B cell (primary cell): ENCODE data around the gene AIG1. TPM values are rescaled to one million over a fixed set of nuclear protein-coding genes. Genes with fewer than 3 reads are reported as not detected.

Experiments used
- ATAC-seq: fragments of 200-7000 bp; cut with Tn5 transposase; one replicate; pipeline ENCODE4 v1.10.0; 2021; ENCODE audit warnings: low read depth, mild to moderate bottlenecking, moderate number of reproducible peaks, moderate library complexity
- CTCF ChIA-PET: fragments of 350-600 bp; sonication (Branson Sonifier 250); formaldehyde crosslinking; loops from one replicate; lab custom pipeline; 2021; ENCODE audit warnings: antibody characterized with exemption, inconsistent platforms; lab: Charles Lee
- POLR2A ChIA-PET: fragments of 350-600 bp; sonication (Branson Sonifier 250); formaldehyde crosslinking; loops from one replicate; lab custom pipeline; 2021; ENCODE audit warnings: antibody characterized with exemption; lab: Charles Lee
- DNase-seq: peaks from one replicate; pipeline ENCODE4 v3.0.0; 2013
- H2AFZ ChIP-seq: 2 replicates; pipeline ENCODE4 v1.6.1; 2012; ENCODE audit warnings: mild to moderate bottlenecking, low read depth, low read length; ENCODE audit not compliant: insufficient read depth, poor library complexity, severe bottlenecking
- H3K27ac ChIP-seq, 2 donors: 1 replicate in 1 of 2; 2 replicates in 1 of 2; pipeline ENCODE4 v1.5.1; 2012 to 2013; ENCODE audit warnings: low read length in 2 of 2, mild to moderate bottlenecking in 2 of 2, moderate library complexity in 1 of 2
- H3K27me3 ChIP-seq, 4 experiments: fragments of 200-600 bp in 1 of 4; sonication (generic) in 1 of 4; replicated peaks in 1 of 4; 1 replicate in 2 of 4; 2 replicates in 2 of 4; pipeline versions ENCODE4 v1.6.1 to v1.7.0; 2013 to 2016; ENCODE audit warnings: low read length in 3 of 4, mild to moderate bottlenecking in 2 of 4, mixed read lengths in 1 of 4, moderate library complexity in 1 of 4; ENCODE audit not compliant: insufficient read depth in 4 of 4, control insufficient read depth in 3 of 4; ENCODE audit errors: control extremely low read depth in 1 of 4
- H3K36me3 ChIP-seq, 2 experiments: replicated peaks in 1 of 2; 1 replicate in 1 of 2; 2 replicates in 1 of 2; pipeline versions ENCODE4 v1.6.1 to v1.7.1; 2013; ENCODE audit warnings: low read length in 1 of 2; ENCODE audit not compliant: insufficient read depth in 2 of 2, control insufficient read depth in 1 of 2; ENCODE audit errors: control extremely low read depth in 1 of 2, extremely low read depth in 1 of 2
- H3K4me1 ChIP-seq, 2 donors: fragments of 200-600 bp in 1 of 2; sonication (generic) in 1 of 2; 1 replicate in 1 of 2; 2 replicates in 1 of 2; pipeline versions ENCODE4 v1.5.1 to v1.6.1; 2013 to 2017; ENCODE audit warnings: low read length in 2 of 2; ENCODE audit not compliant: control insufficient read depth in 2 of 2, insufficient read depth in 2 of 2
- H3K4me2 ChIP-seq: replicated peaks from 2 replicates; pipeline ENCODE3; 2012; ENCODE audit warnings: mild to moderate bottlenecking, low read depth, low read length; ENCODE audit not compliant: poor library complexity, severe bottlenecking
- H3K4me3 ChIP-seq, 5 experiments: fragments of 200-600 bp in 1 of 5; sonication (generic) in 1 of 5; 1 replicate in 3 of 5; 2 replicates in 2 of 5; pipeline versions ENCODE4 v1.5.1 to v1.7.0; 2011 to 2016; ENCODE audit warnings: low read length in 4 of 5, mild to moderate bottlenecking in 4 of 5, low read depth in 2 of 5, control low read depth in 1 of 5, moderate library complexity in 1 of 5; ENCODE audit not compliant: insufficient read depth in 1 of 5; ENCODE audit errors: control extremely low read depth in 1 of 5, extremely low read depth in 1 of 5
- H3K79me2 ChIP-seq: fragments of 200-600 bp; sonication (generic); one replicate; pipeline ENCODE4 v1.6.0; 2016; ENCODE audit warnings: low read length; ENCODE audit not compliant: control insufficient read depth, insufficient read depth
- H3K9ac ChIP-seq: fragments of 200-600 bp; sonication (generic); 2 replicates; pipeline ENCODE4 v1.6.1; 2017; ENCODE audit warnings: mild to moderate bottlenecking, low read length, moderate library complexity
- H3K9me3 ChIP-seq, 3 donors: one replicate each; pipeline versions ENCODE4 v1.6.1 to v1.7.1; 2013; ENCODE audit warnings: low read length in 2 of 3; ENCODE audit not compliant: control insufficient read depth in 2 of 3, insufficient read depth in 1 of 3; ENCODE audit errors: control extremely low read depth in 1 of 3
- H4K20me1 ChIP-seq: 2 replicates; pipeline ENCODE4 v1.6.0; 2012; ENCODE audit warnings: mild to moderate bottlenecking, low read length; ENCODE audit not compliant: insufficient read depth, control insufficient read depth, poor library complexity, severe bottlenecking
- H3K27ac Mint-ChIP-seq: one replicate; pipeline ENCODE4 v1.8.0; 2021; ENCODE audit warnings: mixed read lengths
- H3K27me3 Mint-ChIP-seq: one replicate; pipeline ENCODE4 v1.8.0; 2021; ENCODE audit warnings: mixed read lengths
- H3K4me1 Mint-ChIP-seq: one replicate; pipeline ENCODE4 v1.8.0; 2021; ENCODE audit warnings: mixed read lengths
- H3K4me3 Mint-ChIP-seq: one replicate; pipeline ENCODE4 v1.8.0; 2021; ENCODE audit warnings: mixed read lengths
- H3K9me3 Mint-ChIP-seq: one replicate; pipeline ENCODE4 v1.8.0; 2022; ENCODE audit warnings: mixed read lengths; ENCODE audit not compliant: insufficient read depth
- EZH2 ChIP-seq: IDR thresholded peaks from 2 replicates; pipeline ENCODE4 v1.6.1; 2012; ENCODE audit warnings: borderline replicate concordance, low read depth, mild to moderate bottlenecking, moderate library complexity, low read length; ENCODE audit not compliant: insufficient read depth, poor library complexity, severe bottlenecking
- WGBS: methylation state at CpG from one replicate; pipeline ENCODE4 v1.1.5; 2013; ENCODE audit warnings: missing lambda C conversion rate; ENCODE audit not compliant: insufficient coverage; 5-methylcytosine and 5-hydroxymethylcytosine counted together
- intact Hi-C: fragments of 100-400 bp; cut with micrococcal nuclease; formaldehyde crosslinking; loops from one replicate; pipeline ENCODE4 v1.10.0; 2022
- polyA plus RNA-seq: library from polyadenylated mRNA; depleted of rRNA; stranded (reverse); fragments of >200 nt; gene quantifications from 2 replicates; pipeline ENCODE4 v1.2.3, GENCODE V29; 2012
- total RNA-seq, 2 donors: library from RNA; stranded (reverse); fragments of 120-200 nt in 1 of 2; gene quantifications; 1 replicate in 1 of 2; 2 replicates in 1 of 2; pipeline versions ENCODE4 v1.2.3 to v1.2.4, GENCODE V29; 2013 to 2022
- TF ChIP-seq, protein P1 (sequence below): fragments of 200-600 bp; IDR thresholded peaks from one replicate; pipeline ENCODE4 v1.8.0; 2022; ENCODE audit warnings: antibody characterized with exemption, mild to moderate bottlenecking

The AIG1 gene
- total and polyA plus RNA-seq, 2 donors (not counting 1 experiment from before 2014, with no cell fraction given) = 7.0 to 9.0 TPM

DNA sequence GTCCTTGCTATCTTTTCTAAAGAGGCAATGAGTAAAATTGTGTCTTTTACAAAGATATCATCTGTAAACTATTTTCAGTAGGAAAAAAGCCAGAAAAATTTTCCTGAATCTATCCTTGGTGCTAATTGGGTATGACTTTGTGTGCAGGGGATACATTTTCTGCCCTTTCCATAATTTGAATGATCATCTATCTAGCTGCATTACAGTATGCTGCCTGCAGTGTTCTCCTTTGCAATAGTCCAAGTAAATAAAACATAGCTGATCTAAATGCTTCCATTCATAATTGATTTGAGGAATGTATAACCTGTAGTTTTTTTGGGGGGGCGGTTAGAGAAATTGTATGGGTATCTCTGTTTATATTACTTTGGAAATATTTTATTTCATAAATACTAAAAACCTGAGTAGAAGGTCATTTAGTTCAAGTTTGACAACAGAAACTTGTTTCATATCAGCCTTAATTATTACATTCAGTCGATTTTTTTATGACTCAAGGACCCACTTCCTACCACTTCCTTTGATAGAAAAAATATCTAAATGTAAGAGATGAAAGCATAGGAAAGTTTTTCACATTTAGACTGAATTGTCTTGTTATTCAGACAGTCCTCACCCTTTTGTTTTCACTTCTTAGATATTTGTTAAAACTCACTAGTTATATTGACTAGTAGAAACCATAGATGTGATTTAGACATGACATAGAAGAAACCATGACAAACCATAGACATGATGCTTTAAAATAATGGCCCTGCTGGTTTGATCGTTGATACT is 75.3 kb downstream of the AIG1 start:
- Histone ChIP-seq H3K36me3 (no peaks in the 10 kb centered on the region), H3K79me2 (no peaks in the 10 kb centered on the region), H4K20me1 (no peaks in the 10 kb centered on the region), H3K4me1 (no peaks in the 10 kb centered on the region), H3K27me3 (no peaks in the 10 kb centered on the region), H3K9ac (no peak overlapping the region), H3K4me3 (no peak overlapping the region), H3K9me3 (peaks cover 0 to 1% (median 0%) of the 10 kb centered on the region in 3 donors), H3K27ac (no peak overlapping the region), H3K4me2 (no peak overlapping the region), H2AFZ (no peak overlapping the region)
- TF ChIP-seq, protein P1, sequence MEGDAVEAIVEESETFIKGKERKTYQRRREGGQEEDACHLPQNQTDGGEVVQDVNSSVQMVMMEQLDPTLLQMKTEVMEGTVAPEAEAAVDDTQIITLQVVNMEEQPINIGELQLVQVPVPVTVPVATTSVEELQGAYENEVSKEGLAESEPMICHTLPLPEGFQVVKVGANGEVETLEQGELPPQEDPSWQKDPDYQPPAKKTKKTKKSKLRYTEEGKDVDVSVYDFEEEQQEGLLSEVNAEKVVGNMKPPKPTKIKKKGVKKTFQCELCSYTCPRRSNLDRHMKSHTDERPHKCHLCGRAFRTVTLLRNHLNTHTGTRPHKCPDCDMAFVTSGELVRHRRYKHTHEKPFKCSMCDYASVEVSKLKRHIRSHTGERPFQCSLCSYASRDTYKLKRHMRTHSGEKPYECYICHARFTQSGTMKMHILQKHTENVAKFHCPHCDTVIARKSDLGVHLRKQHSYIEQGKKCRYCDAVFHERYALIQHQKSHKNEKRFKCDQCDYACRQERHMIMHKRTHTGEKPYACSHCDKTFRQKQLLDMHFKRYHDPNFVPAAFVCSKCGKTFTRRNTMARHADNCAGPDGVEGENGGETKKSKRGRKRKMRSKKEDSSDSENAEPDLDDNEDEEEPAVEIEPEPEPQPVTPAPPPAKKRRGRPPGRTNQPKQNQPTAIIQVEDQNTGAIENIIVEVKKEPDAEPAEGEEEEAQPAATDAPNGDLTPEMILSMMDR = no peak
- TF ChIP-seq EZH2 = no peak
- ChIA-PET POLR2A (no interaction called here), CTCF (no interaction called here)
- WGBS = 100% methylated on average over 1 of the region's 3 CpGs
- DNase-seq (no peak), ATAC-seq (no peak)
- H3K4me1 Mint-ChIP-seq = no peaks in the 10 kb centered on the region
- H3K9me3 Mint-ChIP-seq = peaks cover 4% of the 10 kb centered on the region
- no peak overlapping the region for H3K4me3 Mint-ChIP-seq
- intact Hi-C loops = no loop called here
- no peaks in the 10 kb centered on the region for H3K27me3 Mint-ChIP-seq
- H3K27ac Mint-ChIP-seq = no peak overlapping the region

DNA sequence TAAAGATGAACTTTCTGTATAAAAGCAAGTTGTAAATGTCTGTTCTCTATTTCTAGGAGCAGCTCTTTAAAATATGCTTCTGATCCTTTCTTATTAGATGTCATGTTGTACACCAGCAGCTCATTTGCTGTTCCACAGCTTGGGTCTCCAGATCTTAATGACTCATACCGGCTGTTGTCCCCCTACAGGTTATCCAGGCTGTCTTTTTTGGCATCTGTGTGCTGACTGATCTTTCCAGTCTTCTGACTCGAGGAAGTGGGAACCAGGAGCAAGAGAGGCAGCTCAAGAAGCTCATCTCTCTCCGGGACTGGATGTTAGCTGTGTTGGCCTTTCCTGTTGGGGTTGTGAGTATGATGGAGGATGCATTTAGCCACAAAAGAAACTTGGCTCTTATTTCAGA is 76.0 kb downstream of the AIG1 start:
- no peak for TF ChIP-seq EZH2
- TF ChIP-seq, protein P1 = no peak
- no peaks in the 10 kb centered on the region for H3K79me2 ChIP-seq
- WGBS = 83% methylated on average over 3 of the region's 3 CpGs
- DNase-seq (no peak), ATAC-seq (no peak)
- Mint-ChIP-seq H3K27me3 (no peaks in the 10 kb centered on the region), H3K4me3 (no peak overlapping the region), H3K4me1 (no peaks in the 10 kb centered on the region), H3K9me3 (no peaks in the 10 kb centered on the region), H3K27ac (no peak overlapping the region)
- H4K20me1 ChIP-seq = no peaks in the 10 kb centered on the region
- H3K9me3 ChIP-seq = no peaks in the 10 kb centered on the region
- intact Hi-C loops = no loop called here
- no peak overlapping the region for H2AFZ ChIP-seq
- no peaks in the 10 kb centered on the region for H3K36me3 ChIP-seq
- no peak overlapping the region for H3K27ac ChIP-seq
- no peaks in the 10 kb centered on the region for H3K27me3 ChIP-seq
- H3K9ac ChIP-seq = no peak overlapping the region
- no peaks in the 10 kb centered on the region for H3K4me1 ChIP-seq
- ChIA-PET POLR2A (no interaction called here), CTCF (no interaction called here)
- no peak overlapping the region for H3K4me2 ChIP-seq
- H3K4me3 ChIP-seq = no peak overlapping the region
